Upper lobe of left lung (tissue), 4 donors: Measurements from ENCODE around the gene CNTN6.

Experiments used
- POLR2A ChIP-seq, 4 donors: fragments of 450-650 bp; IDR thresholded peaks; one replicate each; pipeline ENCODE4 v1.5.1; 2016 to 2017; ENCODE audit warnings: antibody characterized with exemption in 4 of 4, mild to moderate bottlenecking in 2 of 4
- POLR2AphosphoS5 ChIP-seq, 2 donors: sonication (generic); formaldehyde crosslinking; IDR thresholded peaks; one replicate each; pipeline ENCODE4 v1.5.1; 2017; ENCODE audit warnings: antibody characterized with exemption in 2 of 2
- TF ChIP-seq, protein P1 (sequence below), 6 experiments: fragments of 450-650 bp in 4 of 6; fragments of 200-600 bp in 2 of 6; sonication (generic) in 2 of 6; IDR thresholded peaks; one replicate each; pipeline ENCODE4 v1.5.1; 2016 to 2019; ENCODE audit warnings: antibody characterized with exemption in 6 of 6

DNA sequence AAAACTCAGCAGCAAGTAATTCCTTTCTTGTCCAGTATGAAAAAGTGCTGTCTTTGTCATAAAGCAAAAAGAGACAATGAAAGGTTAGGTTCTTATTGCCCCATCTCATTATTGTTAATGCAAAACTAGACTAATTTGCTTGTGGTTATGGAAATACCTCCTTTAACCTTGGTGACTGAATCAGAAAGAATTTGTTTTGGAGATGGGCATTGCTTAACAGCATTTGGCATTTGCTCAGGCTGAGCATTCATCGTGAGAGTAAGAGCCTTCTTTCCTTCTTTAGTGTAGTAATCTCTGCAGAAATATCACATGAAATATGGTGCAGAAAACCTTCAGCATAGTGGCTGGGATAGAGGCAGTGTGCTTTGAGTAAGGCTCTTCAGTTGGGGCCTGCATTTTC is 103.1 kb downstream of the CNTN6 start:
- TF ChIP-seq, protein P1, sequence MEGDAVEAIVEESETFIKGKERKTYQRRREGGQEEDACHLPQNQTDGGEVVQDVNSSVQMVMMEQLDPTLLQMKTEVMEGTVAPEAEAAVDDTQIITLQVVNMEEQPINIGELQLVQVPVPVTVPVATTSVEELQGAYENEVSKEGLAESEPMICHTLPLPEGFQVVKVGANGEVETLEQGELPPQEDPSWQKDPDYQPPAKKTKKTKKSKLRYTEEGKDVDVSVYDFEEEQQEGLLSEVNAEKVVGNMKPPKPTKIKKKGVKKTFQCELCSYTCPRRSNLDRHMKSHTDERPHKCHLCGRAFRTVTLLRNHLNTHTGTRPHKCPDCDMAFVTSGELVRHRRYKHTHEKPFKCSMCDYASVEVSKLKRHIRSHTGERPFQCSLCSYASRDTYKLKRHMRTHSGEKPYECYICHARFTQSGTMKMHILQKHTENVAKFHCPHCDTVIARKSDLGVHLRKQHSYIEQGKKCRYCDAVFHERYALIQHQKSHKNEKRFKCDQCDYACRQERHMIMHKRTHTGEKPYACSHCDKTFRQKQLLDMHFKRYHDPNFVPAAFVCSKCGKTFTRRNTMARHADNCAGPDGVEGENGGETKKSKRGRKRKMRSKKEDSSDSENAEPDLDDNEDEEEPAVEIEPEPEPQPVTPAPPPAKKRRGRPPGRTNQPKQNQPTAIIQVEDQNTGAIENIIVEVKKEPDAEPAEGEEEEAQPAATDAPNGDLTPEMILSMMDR (IDR thresholded peaks at IDR 0.05) = no peak
- TF ChIP-seq POLR2A (IDR thresholded peaks at IDR 0.05) = no peak
- no peak for TF ChIP-seq POLR2AphosphoS5 (IDR thresholded peaks at IDR 0.05)
